ENCODE data around the gene SYCE1. TPM values are rescaled to one million over a fixed set of nuclear protein-coding genes. Genes with fewer than 3 reads are reported as not detected.

SYCE1 gene, protein sequence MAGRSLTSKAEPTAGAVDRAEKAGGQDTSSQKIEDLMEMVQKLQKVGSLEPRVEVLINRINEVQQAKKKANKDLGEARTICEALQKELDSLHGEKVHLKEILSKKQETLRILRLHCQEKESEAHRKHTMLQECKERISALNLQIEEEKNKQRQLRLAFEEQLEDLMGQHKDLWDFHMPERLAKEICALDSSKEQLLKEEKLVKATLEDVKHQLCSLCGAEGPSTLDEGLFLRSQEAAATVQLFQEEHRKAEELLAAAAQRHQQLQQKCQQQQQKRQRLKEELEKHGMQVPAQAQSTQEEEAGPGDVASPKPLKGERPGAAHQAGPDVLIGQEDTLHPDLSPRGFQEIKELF
- total RNA-seq = under 1 TPM; 0.47 to 0.90 TPM
- under 1 TPM in 3 of 6 donors, not detected in 3; 0.10 to 0.21 (median 0.18) TPM for polyA plus RNA-seq (ENCODE audit: insufficient read length in 6 of 6)
- long read RNA-seq, donor 1 = 0 reads
- long read RNA-seq, donor 2 = 0 reads
- long read RNA-seq, donor 3 = 0 reads
- long read RNA-seq, donor 4 = 0 reads
- long read RNA-seq, donor 5 = 0 reads
- long read RNA-seq, donor 6 = 0 reads
- long read RNA-seq, donor 7 = 0 reads
- long read RNA-seq, donor 8 = 0 reads
- long read RNA-seq, donor 9 = 0 reads
- long read RNA-seq, donor 10, partial matches to known transcripts = 0 of 2 reads
- long read RNA-seq, donor 10, other reads (novel, unspliced or antisense) = 1 of 2 reads
- long read RNA-seq, donor 11, partial matches to known transcripts = 6 of 14 reads
- long read RNA-seq, donor 11, other reads (novel, unspliced or antisense) = 8 of 14 reads
- long read RNA-seq, donor 12 = 0 reads

GRCh38 chr10:133565441-133566294 lies at the start of gene SYCE1:
Gene SYCE1, minus strand, starts transcription at chr10:133565583. Its CDS starts 54 bp downstream, at chr10:133565529.
- no peak within 1 kb of the TSS for H3K4me3 ChIP-seq
- H3K4me1 ChIP-seq = no peaks in the 10 kb centered on the region
- peaks cover 0 to 13% of the 10 kb centered on the region in 2 donors for H3K9me3 ChIP-seq
- ATAC-seq = no peak
- H3K27me3 ChIP-seq = peaks cover 0 to 32% of the 10 kb centered on the region in 2 donors
- intact Hi-C loops (cut with DNase I) = no loop called here
- no peak within 1 kb of the TSS for H3K27ac ChIP-seq
- DNase-seq = peak in 1 of 4 donors; percentile 71
- TF ChIP-seq CTCF (IDR thresholded peaks at IDR 0.05) = no peak
- no peaks in the 10 kb centered on the region for H3K36me3 ChIP-seq

GRCh38 chr10:133614830-133615580 lies 49.6 kb upstream of the SYCE1 start:
- Histone ChIP-seq H3K27ac (no peak overlapping the region), H3K4me1 (no peaks in the 10 kb centered on the region), H3K27me3 (peaks cover 0 to 11% of the 10 kb centered on the region in 2 donors), H3K4me3 (no peak overlapping the region), H3K36me3 (no peaks in the 10 kb centered on the region), H3K9me3 (no peaks in the 10 kb centered on the region)
- ATAC-seq (no peak), DNase-seq (no peak)
- intact Hi-C loops (cut with DNase I) = no loop called here
- no peak for TF ChIP-seq CTCF (IDR thresholded peaks at IDR 0.05)

DNA sequence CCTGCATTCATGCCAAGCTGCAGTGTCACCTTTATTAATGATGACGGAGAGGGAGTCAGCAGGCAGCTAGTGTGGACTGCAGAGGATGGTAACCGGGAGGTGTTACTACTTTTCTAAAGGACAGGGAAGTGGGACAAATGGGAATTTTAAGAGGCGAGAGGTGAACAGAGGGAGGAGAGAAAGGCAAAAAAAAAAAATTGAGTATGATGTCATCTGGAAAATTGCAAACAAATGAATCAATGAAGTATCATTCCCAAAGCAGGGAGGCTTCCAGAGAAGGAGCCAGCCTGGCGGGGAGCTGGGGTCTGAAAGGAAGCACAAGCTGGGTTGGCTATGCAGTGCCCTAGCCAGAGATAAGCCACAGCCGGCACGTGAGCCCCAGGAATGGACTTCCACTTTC lies 48.3 kb upstream of the SYCE1 start:
- Histone ChIP-seq H3K9me3 (no peaks in the 10 kb centered on the region), H3K27ac (no peak overlapping the region), H3K27me3 (peaks cover 0 to 11% of the 10 kb centered on the region in 2 donors), H3K4me1 (no peaks in the 10 kb centered on the region), H3K36me3 (no peaks in the 10 kb centered on the region), H3K4me3 (no peak overlapping the region)
- ATAC-seq = no peak
- DNase-seq = no peak
- TF ChIP-seq CTCF (IDR thresholded peaks at IDR 0.05) = no peak
- intact Hi-C loops (cut with DNase I) = no loop called here

- DNase-seq (no peak), ATAC-seq (no peak)
- no peaks in the 10 kb centered on the region for H3K4me1 ChIP-seq
- intact Hi-C loops (cut with DNase I) = no loop called here
- no peak overlapping the region for H3K4me3 ChIP-seq
- H3K27ac ChIP-seq = no peak overlapping the region
- peaks cover 0 to 3% of the 10 kb centered on the region in 2 donors for H3K9me3 ChIP-seq
- no peaks in the 10 kb centered on the region for H3K36me3 ChIP-seq
- TF ChIP-seq CTCF (IDR thresholded peaks at IDR 0.05) = no peak
- H3K27me3 ChIP-seq = peaks cover 0 to 35% of the 10 kb centered on the region in 2 donors
Observed at GRCh38 chr10:133611079-133611478, 45.7 kb upstream of the SYCE1 start.
